HG02938 (cell line): ENCODE data around the gene PGS1.

ENCODE experiments used
- ATAC-seq: cut with Tn5 transposase; IDR thresholded peaks from one replicate; pipeline ENCODE4 v1.9.1; 2021; ENCODE audit warnings: mild to moderate bottlenecking, moderate library complexity; ENCODE audit not compliant: unreplicated experiment

Gene PGS1

GRCh38 chr17:78383725-78384471 lies 5.4 kb downstream of the PGS1 start:
- no peak for ATAC-seq

GRCh38 chr17:78384479-78385175 lies 6.2 kb downstream of the PGS1 start:
- no peak for ATAC-seq

DNA sequence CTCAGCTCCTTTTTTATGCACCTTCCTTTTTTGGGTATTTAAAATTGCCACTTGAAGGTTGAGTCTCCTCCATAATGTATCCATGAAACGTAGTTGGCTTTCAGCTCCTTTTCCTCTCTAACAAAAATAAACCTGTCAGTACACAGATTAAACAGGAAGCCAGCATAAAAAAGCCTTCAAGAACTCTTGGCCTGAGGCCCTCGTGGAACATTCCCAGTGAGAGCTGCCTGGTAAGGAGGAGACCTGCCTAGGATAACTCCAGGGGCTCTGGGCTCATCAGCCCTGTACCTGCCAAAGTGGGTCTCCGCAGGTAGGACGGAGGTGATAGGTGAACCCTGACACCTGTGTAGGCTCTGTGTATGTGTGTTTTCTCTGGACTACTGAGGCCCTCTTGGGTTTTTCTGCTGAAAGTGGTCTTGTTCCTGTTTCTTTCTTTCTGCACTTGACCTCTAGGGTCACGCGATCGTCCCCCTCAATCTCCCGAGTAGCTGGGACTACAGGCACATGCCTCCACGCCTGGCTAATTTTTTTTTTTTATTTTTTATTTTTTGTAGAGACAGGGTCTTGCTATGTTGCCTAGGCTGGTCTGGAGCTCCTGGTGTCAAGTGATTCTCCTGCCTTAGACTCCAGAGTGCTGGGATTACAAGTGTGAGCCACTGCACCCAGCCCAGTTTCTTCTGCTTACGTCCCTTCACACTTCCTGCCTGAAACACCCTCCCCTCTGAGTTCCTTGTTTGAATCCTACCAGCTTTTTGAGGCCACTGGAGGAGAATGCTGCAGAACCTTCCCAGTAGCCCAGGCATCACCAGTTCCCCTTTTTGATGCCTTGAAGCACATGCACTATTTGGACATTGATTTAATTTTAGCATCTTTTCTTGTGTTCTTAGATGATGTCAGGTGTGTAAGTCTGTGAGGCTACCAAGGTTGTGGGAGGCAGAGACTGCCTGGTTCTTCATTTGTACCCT lies 9.8 kb downstream of the PGS1 start:
- no peak for ATAC-seq

DNA sequence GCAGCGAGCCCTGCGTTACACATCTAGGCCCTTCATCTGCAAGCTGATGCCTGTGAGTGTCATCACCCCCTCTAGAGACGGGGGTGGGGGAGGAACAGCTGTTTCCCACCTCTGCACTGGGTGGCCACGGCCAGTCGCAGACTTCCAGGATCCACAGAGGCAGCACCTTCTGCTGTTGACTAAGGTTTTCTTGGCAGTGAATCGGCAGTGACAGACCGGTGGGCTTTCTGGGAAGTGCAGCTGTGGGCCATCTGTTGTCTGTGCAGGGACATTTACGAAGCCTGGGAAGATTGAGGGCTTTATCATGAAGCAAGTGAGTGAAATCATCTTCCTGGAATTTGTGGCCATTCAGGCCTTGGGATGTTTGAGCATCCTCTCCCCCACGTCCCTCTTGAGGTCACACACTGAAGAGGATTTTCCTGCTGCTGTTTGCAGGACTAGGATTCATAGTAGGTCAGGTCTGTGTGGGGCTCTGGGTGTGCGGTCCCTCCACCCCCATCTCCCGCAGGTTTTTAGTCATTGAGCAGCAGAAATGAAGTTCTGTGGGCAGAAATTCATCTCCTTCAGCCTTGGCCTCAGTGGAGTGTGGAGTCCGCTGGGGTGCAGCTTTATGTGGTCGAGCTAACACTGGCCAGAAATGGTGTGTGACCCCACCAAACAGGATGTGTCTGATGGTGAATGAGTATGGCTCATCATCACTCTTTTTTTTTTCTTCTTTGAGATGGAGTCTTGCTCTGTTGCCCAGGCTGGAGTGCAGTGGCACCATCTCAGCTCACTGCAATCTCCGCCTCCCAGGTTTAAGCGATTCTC lies 12.0 kb downstream of the PGS1 start:
- ATAC-seq: no peak

DNA sequence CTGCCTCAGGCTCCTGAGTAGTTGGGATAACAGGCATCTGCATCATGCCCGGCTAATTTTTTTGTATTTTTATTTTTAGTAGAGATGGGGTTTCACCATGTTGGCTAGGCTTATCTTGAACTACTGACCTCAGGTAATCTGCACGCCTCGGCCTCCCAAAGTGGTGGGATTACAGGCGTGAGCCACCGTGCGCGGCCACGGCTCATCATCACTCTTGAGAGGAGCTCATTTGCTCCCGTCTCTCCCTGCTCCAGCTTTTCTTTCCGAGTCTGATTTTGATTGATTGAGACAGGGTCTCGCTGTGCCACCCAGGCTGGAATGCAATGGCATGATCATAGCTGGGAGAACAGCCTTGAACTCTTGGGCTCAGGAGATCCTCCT lies 12.6 kb downstream of the PGS1 start:
- ATAC-seq: no peak

- no peak for ATAC-seq
Observed at GRCh38 chr17:78391843-78392242, 13.4 kb downstream of the PGS1 start.

- no peak for ATAC-seq
Observed at GRCh38 chr17:78392295-78392694, 13.8 kb downstream of the PGS1 start.

GRCh38 chr17:78393575-78393974 lies 15.1 kb downstream of the PGS1 start:
- no peak for ATAC-seq

GRCh38 chr17:78394209-78394608 lies 15.8 kb downstream of the PGS1 start:
- no peak for ATAC-seq

GRCh38 chr17:78395155-78395554 lies 16.7 kb downstream of the PGS1 start:
- no peak for ATAC-seq

DNA sequence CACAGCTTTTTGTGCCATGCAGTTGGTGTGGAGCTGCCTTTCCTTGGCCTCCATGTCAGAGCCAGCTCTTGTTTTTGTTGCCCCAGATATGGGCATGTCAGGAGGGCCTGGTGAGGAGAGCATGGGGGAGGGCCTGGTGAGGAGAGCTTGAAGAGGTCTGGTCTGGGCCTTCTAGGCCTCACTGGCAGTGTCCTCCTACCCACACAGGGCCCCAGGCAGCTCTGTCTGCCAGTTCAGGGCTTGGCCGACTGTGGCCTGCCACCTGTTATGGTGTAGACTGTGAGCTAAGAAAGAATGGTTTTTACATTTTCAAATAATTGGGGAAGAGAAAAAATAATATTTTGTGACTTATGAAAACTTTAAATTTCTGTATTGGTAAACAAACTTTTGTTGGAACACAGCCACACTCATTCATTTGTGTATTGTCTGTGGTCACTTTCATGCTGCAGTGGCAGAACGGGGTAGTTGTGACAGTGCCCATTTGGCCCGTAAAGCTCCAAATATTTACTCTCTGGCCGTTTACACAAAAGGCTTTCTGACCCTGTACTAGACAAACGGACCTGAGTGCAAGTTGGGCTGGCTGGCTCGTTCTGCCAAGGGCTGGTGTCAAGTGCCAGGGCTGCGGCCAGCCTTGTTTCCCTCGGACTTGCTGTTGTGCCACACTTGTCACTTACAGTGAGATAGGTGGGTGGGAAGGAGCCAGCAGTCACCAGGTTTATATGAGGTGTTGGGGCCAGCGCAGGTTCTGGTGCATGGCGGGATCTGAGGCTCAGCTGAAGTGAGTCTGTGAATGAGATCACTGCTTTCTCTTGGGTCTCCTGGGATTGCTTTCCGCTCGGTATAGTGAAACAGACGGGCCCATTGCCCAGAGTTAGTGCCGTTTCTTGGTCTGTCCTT lies 18.2 kb downstream of the PGS1 start:
- ATAC-seq: no peak

DNA sequence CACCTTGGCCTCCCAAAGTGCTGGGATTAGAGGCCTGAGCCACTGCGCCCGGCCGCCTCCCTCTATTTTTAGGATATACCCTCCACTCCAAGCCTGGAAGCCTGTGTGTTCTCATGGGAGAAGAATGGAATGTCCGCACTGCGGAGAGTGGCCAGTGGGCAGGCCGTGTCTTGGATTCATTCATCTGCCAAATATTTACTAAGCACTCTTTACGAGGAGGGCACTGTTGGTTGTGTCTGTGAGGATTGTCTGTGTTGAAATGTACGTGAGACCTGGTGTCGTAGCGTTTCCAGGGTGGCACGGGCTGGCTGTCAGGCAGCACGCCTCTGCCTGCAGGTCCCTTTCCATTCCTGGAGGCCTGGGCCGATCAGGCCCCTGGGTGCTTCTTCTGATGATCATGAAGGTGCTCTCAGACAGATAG lies 19.2 kb downstream of the PGS1 start:
- ATAC-seq: no peak

- no peak for ATAC-seq
Observed at GRCh38 chr17:78398390-78398789, 19.9 kb downstream of the PGS1 start.

GRCh38 chr17:78399028-78399692 lies 20.7 kb downstream of the PGS1 start:
- ATAC-seq: no peak

DNA sequence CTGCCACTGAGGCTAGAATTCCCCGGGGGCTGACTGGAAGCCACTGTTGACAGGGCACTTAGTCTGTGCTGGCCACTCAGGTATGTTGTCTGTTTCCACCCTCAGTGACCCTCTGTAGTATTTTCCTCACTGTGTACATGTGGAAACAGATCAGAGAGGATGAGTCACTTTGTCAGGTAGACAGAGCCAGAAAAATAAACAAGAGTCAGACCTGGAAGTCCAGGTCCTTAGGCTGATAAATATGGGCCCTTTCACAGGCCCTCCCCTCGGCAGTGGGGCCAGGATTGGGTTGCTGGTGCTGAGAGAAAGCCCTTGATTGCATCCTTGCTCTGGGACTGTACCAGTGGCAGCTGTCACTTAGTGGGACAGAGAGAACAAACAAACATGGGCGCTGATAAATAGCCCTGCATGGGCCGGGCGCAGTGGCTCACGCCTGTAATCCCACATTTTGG lies 21.3 kb downstream of the PGS1 start:
- ATAC-seq: no peak

GRCh38 chr17:78400581-78401240 lies 22.3 kb downstream of the PGS1 start:
- ATAC-seq: no peak

DNA sequence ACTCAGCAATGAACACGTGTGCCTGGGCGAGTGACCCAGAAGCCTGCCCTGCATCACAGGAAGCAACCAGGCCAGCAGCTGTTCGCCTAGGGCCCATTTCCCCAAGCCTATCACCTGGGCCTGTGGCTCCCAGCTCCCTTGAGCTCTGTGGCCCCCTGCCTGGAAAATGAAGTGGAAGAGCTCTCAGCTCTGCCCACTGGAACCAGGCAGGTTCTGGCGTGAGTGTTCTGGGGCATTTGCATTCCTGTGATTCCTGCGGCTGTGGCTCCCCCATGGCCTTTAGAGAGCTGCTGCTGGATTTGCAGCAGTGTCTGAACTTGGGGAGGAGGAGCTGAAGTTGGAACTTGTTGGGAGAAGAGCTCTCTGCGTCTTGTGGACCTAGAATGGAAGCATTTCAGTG lies 22.8 kb downstream of the PGS1 start:
- ATAC-seq: no peak

DNA sequence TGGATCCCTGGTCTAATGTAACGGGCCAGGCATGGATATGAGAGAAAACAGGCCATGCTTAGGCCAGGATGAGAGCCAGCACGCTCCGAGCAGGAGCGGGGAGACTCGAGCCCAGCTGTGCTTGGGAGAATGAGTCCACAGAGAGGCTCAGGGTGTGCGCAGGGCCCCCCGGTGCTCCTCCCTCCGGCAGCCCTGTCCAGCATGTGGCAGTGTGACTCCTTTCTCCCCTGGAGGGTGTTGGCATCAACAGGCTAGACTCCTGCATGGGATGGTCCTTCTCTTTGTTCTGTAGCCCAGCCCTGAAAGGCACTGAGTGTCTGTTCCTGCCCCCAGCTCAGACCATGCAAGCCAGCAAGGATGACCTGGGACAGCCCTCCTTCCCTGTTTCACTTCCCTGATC lies 23.4 kb downstream of the PGS1 start:
- no peak for ATAC-seq
